Activated CD8-positive, alpha-beta memory T cell treated with anti-CD3 and anti-CD28 coated beads, Interleukin-2, amount 50 U/mL, for 48 hours (primary cell): Measurements from ENCODE around the gene SMYD3.
"Not testable (repeated sequence)": the region's sequence is repeated elsewhere in the genome, so short reads cannot be mapped to it uniquely, and the experiment has no call there.

ENCODE experiments used
- DNase-seq: peaks from one replicate; pipeline ENCODE4 v3.0.0-alpha.2; 2020

Gene SMYD3

DNA sequence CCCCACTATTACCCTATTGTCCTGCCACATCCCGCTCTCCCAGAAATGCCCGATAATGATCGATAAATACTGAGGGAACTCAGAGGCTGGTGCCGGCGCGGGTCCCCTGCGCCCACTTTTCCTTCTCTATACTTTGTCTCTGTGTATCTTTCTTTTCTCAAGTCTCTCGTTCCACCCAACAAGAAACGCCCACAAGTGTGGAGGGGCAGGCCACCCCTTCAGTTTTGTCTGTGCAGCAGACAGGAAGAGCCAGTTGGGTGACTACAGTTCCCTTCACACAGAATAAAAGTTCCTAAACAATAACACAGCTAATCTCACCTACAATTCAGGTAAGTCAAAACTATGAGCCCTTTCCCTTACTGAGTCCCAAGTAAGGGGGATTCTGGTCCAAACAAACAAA, 423.7 kb downstream of the SMYD3 start:
- no peak for DNase-seq

DNA sequence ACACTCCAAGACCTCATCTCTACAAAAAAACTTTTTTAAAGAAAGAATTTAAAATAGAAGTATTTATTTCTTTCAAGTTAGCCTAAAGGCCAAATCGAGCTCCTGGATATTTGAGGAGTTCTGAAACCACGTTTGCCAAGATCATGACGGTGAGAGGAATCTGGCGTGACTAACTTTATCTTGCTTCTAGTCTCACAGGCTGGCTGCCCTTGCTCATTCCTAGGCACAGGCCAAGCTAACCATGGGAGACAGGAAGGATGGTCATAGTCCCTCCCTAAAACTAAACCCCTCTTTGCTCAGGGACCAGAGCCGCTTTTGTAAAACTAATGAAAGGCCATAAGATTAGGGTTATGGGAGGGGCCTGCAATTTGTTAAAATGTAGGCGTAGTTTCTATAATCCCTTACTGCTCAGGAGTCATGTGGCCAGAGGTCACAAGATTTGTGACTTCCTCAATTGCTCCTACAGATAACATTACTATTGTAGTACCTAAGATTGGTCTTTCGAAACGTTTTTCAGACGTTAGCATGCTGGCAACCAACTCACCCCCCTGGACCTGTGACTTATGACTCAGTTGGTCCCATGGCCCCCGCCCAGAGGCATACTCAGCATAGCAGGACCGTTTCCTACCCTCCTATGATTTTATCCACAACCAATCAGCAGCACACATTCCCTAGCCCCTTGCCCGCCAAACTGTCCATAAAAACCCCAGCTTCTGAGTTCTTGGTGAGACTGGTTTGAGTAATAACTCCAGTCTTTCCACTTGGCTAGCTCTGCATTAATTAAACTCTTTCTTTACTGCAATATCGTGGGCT, 425.0 kb downstream of the SMYD3 start:
- DNase-seq = no peak

DNA sequence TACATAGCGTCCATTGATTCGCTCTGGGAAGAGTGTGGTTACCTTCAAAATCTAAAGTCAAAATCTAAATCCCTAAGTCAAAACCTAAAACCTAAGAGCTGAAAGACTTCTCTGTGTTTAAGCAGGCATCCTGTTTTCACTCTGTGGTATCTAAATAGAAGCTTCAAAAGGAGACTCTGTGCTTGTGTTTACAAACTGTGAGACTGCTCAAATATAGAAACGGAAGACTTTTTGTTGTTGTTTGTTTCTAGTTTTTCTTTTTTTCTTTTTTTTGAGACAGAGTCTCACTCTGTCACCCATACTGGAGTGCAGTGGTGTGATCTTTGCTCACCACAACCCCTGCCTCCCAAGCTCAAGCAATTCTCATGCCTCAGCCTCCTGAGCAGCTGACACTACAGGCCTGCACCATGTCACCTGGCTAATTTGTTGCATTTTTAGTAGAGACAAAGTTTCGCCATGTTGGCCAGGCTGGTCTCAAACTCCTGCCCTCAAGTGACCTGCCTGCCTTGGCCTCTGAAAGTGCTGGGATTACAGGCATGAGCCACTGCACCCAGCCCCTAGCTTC, 425.9 kb downstream of the SMYD3 start:
- DNase-seq = no peak

DNA sequence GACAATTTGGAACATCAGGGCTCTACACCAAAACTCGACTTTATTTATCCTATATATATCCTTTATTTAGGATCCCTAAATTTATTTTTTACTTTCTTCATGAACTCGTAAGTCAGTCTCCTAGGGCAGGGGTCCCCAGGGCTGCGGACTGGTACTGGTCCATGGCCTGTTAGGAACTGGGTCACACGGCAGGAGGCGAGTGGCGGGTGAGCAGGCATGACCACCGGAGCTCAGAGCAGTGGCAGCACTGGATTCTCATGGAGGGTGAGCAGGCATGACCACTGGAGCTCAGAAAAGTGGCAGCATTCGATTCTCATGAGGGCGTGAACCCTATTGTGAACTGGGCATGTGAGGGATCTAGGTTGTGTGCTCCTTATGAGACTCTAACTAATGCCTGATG, 427.0 kb downstream of the SMYD3 start:
- no peak for DNase-seq

DNA sequence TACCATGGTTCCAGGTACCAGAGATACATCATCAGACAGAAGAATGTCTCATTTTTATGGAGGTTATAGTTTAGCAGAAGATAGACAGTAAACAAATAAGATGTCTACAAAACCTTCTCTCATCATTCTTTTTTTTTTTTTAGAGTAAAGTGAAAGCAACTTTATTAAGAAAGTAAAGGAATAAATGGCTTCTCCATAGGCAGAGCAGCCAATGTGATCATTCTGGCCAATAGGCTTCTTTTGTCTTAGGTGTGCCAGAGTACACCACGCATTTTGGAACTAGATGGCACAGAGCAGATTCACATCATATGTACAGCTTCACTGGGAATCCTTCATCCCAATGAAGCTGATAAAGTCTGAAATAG, 428.2 kb downstream of the SMYD3 start:
- no peak for DNase-seq

DNA sequence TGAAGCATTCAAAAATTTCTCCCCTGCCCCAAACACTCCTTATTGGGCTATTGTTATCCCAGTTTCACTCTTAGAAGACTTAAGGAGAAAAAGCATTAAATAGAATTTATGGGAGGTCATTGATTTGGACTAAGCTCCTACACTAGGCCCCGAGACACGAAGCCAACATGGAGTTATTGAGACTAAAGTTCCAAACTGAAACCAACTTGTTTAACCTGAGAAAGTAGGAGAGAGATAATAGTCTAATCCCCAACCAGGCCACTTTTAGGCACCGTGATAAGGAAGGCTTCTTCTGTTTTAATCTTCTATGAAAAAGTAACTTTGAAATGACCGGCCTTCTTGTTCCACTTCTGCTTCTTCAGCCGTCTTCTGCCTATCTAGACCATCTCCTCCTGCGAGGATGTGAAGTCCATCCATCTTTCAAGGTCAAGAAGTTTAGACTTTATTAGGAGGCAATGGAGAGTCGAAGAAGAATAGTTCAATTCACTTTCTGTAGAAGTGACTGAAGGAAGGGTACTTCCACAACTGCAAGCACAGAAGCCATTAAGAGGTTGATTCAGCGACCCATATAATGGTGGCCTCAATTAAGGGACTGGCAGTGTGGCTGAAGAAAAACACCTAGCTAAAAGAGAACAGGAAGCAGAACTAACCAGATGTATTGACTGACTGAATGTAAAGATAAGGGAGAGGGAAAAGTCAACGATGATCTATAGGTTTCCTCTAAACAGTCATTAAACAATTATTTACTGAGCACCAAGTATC, 428.8 kb downstream of the SMYD3 start:
- no peak for DNase-seq

DNA sequence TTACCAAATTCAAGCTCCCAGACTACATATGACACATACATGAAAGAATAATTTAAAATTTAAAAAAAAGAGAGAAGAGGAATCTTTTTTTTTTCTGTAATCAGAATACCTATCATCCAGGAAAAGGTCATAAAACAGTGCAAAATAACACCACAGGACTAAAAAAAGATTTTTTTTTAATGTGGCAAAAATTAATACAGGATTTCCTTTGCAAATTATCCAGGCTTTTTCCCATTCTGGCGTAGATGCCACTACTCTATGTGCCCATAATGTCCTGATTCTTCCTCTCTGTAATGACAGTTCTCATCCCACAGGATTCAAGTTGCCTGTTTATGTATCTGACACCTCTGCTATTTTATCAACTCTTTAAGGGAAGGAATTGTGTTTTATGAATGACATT, 429.6 kb downstream of the SMYD3 start:
- DNase-seq = no peak

DNA sequence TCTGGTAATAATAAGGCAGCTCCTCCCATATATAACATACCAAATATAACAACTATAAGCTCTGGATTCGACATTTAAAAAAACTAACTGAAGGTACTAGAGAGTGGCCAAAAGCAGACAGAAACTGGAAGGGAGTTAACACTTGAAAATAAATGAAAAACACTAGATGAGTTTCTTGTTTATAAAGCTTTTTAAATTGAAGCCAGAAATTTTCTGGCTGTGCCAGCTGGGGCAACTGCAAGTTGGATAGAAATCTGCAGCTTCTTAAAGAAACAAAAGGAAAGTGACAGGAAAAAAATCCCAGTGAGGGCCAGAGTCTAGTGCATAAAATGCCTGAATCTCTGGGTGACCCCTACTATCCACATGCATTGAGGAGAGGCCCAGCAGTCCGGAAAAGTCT, 432.7 kb downstream of the SMYD3 start:
- DNase-seq = no peak

DNA sequence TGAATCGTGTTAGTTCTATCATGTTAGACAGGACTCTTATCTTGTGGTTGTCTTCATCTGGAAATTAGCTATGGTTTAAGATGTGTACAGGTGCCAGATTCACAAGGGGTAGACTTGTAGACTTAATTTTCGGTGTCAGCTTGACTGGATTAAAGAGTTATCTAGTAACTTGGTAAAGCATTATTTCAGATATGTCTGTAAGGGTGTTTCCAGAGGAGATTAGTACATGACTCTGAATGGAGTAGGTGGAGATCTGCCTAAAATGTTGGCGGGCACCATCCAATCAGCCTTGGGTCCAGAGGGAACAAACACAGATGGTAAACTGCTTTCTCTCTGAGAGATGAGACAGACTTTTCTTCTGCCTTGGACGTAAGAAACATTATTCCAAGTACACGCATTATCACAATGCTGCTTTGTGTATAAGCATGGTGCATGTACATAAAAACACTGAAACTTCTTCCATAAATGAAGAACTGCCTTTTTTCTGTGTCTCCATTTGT, 434.6 kb downstream of the SMYD3 start:
- no peak for DNase-seq

DNA sequence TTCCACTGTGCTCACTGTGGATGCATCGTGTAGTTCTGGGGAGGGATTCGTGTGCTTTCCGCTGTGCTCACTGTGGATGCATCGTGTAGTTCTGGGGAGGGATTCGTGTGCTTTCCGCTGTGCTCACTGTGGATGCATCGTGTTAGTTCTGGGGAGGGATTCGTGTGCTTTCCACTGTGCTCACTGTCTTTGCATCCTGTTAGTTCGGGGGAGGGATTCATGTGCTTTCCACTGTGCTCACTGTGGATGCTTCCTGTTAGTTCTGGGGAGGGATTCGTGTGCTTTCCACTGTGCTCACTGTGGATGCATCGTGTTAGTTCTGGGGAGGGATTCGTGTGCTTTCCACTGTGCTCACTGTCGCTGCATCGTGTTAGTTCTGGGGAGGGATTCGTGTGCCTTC, 435.1 kb downstream of the SMYD3 start:
- not testable (repeated sequence) for DNase-seq

DNA sequence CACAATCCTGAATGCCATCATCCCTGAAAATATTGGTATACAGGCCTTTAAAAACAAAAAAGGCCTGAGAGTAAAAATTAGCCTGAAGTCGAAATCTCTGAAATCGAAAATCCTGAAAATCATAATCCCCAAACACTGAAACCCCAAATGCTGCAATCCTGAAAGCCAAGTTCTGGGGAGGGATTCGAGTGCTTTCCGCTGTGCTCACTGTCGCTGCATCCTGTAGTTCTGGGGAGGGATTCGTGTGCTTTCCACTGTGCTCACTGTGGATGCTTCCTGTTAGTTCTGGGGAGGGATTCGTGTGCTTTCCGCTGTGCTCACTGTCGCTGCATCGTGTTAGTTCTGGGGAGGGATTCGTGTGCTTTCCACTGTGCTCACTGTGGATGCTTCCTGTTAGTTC, 435.5 kb downstream of the SMYD3 start:
- not testable (repeated sequence) for DNase-seq

DNA sequence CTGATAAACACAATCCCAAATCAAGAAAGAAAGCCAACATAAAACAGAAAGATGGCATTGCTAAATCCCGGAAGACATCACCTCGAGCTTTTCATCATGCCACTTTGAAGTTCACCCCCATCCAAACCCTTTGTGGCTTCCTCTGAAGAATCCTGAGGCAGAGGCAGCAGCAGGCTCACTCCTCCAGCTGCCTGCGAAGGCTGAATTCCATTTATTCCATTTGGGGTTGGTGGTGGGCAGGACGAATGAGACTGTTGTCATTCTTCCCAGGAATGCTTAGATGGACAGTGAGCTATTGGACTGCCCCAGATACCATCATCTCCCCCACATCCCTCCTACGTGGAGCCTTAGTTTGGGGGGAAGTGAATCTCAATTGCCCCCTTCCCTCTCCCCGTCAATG, 437.5 kb downstream of the SMYD3 start:
- DNase-seq = no peak

DNA sequence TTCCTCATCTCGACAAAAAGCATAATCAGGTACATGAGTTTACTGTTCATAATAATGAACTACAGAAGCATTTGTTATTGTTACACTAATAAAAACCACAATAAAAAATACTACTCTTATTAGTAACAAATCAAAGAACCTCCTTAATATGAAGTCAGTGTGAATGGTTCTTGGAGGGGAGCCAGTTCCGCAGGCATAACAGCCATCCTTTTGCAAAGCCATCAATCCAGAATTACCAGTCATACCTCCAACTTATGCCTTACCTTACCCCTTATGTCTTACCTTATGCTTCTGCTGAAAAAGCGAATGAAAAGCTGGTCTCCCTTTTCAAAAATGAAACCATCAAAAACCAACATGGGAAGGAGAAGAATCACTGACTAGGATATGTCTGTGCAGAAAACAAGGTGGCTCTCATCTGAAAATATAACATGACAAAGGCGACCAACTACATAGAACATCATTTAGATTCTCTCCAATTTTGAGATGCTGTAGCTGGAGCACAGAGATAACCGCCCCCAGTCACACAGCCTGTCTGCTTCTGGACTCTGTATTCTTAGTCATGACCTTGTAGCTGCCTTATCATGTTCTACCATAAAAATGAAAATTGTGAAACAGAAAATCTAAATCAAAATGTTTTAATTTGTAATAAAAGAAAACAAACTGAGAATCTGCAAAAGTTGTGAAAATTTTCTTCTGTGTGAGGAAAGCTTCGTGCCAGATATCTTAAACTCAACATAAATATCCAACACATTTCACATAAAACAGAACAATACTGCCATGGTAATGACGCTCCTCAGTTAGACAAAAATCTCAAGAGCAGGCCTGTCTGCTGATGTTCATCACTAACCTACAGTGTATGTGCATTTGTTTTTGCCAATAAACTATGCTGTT, 438.2 kb downstream of the SMYD3 start:
- DNase-seq = no peak

DNA sequence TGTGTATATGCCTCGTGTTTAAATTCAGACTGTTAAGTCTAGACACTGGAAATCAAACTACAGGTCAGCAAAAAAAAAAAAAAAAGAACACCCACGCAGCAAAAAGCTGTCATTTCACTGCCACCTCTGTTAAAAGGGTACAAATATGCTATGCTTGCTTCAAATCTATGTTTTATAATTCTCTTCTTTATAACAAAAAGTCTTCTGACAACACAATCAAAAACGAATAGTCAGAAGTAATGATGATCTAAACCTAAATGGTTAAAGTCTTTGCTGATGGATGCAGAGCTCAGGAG, 438.9 kb downstream of the SMYD3 start:
- DNase-seq = no peak

DNA sequence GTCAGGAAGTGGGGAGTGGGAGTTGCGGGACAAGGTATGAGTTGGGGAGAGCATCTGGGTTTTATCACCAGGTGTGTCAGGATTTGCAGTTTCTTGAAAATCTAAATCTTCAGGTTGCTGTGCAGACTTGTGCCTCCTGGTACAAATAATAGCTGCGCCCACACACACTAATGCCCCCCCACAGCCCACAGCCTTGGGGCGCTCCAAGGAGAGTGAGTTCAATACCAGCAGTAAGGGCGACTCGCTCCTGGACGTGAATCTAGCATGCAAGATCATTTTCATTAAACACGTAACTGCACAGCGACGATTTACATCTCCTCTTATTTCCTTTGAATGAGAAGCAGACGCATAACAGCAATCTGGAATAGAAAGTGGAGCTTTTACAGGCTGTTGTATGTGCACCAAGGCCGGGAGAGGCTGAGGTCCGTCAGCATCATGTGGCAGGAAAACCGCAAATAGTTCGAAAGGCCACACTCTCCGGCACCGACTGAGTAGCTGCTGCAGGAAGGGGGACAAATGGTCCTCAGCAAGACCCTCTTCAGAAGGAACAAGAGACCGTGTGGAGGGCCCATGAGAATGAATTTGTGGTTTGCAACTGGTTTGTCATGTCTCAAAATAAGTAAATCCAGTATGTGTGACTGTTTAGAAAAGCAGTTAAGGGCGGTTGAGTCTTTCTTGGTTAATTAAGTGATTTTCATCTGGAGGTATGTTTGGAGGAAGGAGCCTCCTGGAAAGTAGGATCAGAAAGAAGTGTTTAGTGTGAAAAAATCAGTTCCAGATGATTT, 439.5 kb downstream of the SMYD3 start:
- no peak for DNase-seq

DNA sequence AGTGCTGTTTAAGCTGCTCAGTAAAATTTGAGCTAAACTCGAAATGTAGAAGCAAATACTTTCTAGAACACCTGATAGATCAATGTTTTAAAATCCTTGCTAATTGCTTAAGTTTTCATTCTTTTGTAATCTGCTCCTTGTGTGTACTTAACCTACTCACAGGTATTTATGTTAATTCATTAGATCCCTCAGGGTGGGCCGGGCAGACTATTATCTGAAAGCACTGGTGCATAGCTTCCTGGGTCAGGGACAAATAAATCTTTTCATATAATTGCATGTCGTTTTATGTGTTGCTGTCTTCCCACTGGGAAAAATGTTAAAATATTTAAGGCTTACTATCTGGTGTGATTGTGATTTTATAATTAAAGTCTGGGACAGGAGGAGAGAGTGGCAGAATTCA, 440.5 kb downstream of the SMYD3 start:
- no peak for DNase-seq

DNA sequence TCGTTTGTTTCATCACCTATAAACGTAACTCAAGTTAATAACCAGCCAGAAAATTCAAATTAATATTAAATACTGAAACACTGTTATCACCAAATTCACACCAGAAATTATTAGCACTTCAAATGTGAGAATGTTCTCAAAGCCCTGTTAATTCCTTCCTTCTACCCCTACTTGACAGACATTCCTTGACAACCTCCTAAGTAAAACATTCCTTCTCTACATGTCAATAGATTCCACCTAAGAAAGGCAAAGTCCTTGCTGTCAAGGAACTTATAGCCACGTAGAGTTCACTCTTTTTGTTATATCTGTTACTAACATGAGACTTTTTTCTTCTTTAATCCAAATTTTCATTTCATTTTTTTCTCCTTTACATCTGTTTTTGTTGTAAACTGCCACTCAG, 441.5 kb downstream of the SMYD3 start:
- no peak for DNase-seq

DNA sequence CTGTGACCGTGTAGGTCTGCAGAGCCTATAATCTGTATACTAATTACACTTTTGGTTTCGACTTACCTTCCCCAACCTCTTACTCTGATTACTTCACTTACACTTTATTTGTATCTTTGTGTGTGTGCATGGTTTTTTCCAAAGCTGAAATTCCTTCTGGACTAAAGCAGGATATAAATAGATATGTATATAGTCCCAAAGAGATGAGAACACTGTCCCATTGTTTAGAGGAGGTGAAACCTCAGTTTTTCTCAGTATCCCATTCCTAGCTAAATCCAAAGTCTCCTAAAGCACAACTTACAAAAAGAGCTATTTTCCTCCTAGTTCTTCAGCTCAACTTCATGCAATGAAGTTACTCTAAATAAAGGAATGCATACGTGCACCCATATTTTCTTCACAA, 442.2 kb downstream of the SMYD3 start:
- no peak for DNase-seq

DNA sequence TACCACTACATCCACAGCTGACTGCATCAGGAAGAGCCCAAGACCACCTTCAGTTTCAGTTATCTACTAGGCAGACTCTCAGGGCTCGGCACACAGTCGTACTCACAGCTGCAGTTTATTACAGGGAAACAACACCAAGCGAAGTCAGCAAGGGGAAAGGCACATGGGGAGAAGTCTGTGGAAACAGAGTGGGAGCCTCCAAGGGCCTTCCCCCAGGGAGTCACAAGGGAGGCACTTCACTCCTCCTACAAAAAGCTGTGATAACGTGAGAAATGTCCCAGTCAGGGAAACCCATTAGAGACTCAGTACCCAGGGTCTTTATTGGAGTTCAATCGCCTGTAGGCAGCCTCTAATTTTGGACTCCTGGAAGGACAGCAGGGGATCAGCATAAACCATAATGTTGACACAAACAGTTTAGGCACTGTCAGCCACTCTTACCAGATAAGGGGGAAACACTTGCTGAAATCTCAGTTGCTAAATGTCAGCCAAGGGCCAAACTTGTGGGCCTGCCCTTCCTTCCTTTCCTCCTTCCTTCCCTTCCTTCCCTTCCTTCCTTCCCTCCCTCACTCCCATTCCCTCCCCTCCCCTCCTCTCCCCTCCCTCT, 444.0 kb downstream of the SMYD3 start:
- DNase-seq = no peak

DNA sequence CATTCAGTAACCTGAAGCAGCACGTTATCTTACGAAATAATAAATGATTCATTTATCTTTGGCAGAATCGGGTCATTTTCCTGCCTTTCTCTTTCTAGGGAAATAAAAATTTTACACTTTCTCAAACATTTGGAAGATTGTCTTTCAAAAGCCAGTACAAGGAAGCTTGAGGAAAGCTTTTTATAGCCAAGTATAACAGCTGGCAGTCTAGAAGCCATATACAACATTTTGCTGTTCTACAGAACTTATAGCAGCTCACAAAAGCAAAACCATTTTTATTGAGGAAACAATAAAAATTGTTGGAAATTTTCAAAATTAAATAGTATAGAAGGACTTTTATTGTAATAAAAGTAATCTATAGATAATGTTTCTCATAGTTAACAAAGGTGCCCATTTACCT, 448.6 kb downstream of the SMYD3 start:
- no peak for DNase-seq

DNA sequence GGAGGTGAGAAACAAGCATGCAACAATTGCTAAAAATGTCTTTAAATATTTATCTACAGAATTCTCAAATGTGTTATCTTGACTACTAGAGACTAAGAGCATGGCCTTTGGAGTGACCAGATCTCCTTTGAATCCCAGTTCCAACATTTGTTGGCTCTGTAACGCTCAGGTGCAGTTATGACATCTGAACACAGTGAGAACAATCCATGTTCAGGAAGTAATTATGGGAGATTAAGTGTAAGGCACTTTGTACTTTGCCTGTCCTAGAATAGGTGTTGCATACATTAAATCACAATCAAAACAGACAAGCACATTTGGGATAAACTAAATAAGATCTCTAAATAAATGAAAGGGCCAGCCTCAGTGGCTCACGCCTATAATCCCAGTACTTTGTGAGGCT, 454.5 kb downstream of the SMYD3 start:
- no peak for DNase-seq

DNA sequence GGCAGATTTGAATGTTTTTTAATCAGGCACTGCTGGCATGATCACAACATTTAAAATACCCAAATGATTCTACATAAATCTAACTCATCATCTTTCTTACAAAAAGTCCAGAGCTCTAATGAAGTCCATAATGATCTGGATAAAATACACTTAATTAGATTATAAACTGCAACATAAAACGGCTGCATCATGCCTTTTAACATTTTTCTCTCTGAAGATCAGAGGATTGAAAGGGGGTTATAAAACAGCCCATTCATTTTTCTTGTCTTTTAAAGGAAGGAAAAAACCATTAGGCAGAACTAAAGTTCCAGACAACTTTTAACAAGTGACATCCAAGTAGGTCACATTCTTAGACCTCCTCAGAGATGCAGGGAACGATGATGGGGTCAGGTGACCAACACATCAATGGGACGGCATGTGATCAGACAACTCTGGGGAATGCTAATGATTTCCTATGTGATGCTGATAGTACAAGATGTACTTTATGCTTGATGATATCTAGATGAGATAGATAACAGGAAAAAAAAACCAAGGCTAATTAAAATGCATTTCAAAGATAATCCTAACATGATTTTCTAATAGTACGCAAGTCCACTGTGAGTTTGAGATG, 455.1 kb downstream of the SMYD3 start:
- DNase-seq = no peak
